BLaER1 treated with 17β-estradiol and CSF1 and Interleukin-3, amounts not matched to agents 10 nM and 100 nM (cell line): Measurements from ENCODE around the gene SCD5.

Experiments
- H3K27ac ChIP-seq, 11 experiments: shearing (Covaris generic); formaldehyde crosslinking; 2 replicates each; pipeline ENCODE4 v1.8.1; 2022
- H3K27me3 ChIP-seq, 11 experiments: shearing (Covaris generic); formaldehyde crosslinking; 2 replicates each; pipeline ENCODE4 v1.8.1; 2022
- H3K36me3 ChIP-seq, 11 experiments: shearing (Covaris generic); formaldehyde crosslinking; 2 replicates each; pipeline ENCODE4 v1.8.1; 2022
- H3K4me1 ChIP-seq, 10 experiments: shearing (Covaris generic); formaldehyde crosslinking; 2 replicates each; pipeline ENCODE4 v1.8.1; 2022
- H3K4me2 ChIP-seq, 11 experiments: shearing (Covaris generic); formaldehyde crosslinking; 2 replicates each; pipeline ENCODE4 v1.8.1; 2022
- H3K4me3 ChIP-seq, 10 experiments: shearing (Covaris generic); formaldehyde crosslinking; 2 replicates each; pipeline ENCODE4 v1.8.1; 2022
- H3K9ac ChIP-seq, 11 experiments: shearing (Covaris generic); formaldehyde crosslinking; 2 replicates each; pipeline ENCODE4 v1.8.1; 2022
- H3K9me3 ChIP-seq, 11 experiments: shearing (Covaris generic); formaldehyde crosslinking; replicated peaks in 1 of 11; 2 replicates each; pipeline ENCODE4 v1.8.1; 2022
- H4K20me1 ChIP-seq, 11 experiments: shearing (Covaris generic); formaldehyde crosslinking; 2 replicates each; pipeline ENCODE4 v1.8.1; 2022
- Cebpa-rat ChIP-seq, 11 experiments: shearing (Covaris generic); IDR thresholded peaks; 2 replicates each; pipeline ENCODE4 v1.8.1; 2022

SCD5 gene

DNA sequence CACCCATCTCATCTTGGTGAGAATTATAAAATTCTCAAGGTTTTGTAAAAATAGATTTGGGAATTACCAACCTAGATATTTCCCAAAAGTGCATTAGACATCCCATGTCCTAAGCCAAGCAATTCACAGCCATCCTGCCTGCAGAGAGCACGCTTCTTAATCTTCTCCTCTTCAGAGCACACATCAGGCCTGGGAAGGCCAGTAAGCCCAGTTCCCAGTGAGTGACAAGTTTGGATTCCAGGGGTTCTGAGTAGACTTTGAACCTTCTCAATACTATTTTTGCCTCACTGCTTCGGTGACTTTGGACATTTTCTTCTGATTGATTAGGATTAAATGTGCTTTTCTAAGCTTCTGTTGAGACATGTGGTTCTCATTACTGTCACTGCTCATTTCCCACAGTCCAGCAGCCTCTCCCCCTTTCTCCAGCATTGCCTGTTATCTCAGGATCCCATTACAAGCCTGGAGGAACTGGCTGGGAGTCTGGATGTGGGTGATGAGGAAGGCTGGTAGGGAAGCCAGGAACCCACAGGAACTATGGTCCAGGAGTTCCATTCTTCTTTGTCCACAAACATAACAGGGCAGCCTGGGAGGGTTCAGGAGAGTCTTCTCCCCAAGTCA is 180.4 kb downstream of the SCD5 start:
- no peak overlapping the region for H3K27ac ChIP-seq
- peak overlapping the region in 8 of 11 experiments; percentile 6 to 37 (median 17); a peak in 7 of 22 replicates for H3K4me2 ChIP-seq
- no peaks in the 10 kb centered on the region for H4K20me1 ChIP-seq
- H3K9me3 ChIP-seq: peaks cover 0 to 6% (median 5%) of the 10 kb centered on the region in 11 experiments; a peak in 6 of 22 replicates
- no peaks in the 10 kb centered on the region for H3K27me3 ChIP-seq
- H3K36me3 ChIP-seq: no peaks in the 10 kb centered on the region
- no peak overlapping the region for H3K4me3 ChIP-seq
- TF ChIP-seq Cebpa-rat (IDR thresholded peaks at IDR 0.05): no peak
- peaks cover 0 to 10% (median 6%) of the 10 kb centered on the region in 10 experiments; a peak in 8 of 20 replicates for H3K4me1 ChIP-seq
- no peak overlapping the region for H3K9ac ChIP-seq

DNA sequence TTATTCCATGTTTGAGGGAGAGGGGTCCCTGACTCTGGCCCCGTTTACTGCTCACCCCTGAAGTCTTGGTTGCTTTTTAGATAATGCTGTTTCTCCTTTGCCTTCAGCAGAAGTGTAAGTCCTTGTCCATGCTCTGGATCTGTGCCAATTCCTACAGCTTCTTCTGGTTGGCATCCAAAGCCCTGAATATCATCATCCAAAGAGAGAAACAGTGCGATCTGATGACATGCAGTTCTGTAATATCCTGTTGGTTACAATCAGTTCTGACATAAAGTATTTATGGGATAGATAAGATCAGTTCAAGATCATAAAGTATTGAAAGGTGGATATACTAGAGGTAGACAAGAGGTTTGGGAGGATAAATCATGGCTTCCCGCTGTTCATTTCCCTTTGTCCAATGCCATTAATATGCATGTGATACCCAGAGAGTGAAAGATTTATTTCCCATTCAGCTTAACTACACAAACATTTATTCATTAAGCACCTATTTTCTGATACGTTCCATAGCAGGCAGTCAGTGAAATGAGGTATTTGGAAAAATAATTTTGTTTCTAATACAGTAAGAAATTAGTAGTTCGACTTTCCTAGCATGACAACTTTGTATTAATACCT is 183.7 kb downstream of the SCD5 start:
- no peak for TF ChIP-seq Cebpa-rat (IDR thresholded peaks at IDR 0.05)
- Histone ChIP-seq H3K27me3 (no peaks in the 10 kb centered on the region), H3K4me1 (peaks cover 0 to 6% (median 4%) of the 10 kb centered on the region in 10 experiments; a peak in 6 of 20 replicates), H3K9me3 (no peaks in the 10 kb centered on the region), H3K9ac (no peak overlapping the region), H3K4me3 (no peak overlapping the region), H3K36me3 (no peaks in the 10 kb centered on the region), H4K20me1 (no peaks in the 10 kb centered on the region), H3K4me2 (no peak overlapping the region), H3K27ac (no peak overlapping the region)

DNA sequence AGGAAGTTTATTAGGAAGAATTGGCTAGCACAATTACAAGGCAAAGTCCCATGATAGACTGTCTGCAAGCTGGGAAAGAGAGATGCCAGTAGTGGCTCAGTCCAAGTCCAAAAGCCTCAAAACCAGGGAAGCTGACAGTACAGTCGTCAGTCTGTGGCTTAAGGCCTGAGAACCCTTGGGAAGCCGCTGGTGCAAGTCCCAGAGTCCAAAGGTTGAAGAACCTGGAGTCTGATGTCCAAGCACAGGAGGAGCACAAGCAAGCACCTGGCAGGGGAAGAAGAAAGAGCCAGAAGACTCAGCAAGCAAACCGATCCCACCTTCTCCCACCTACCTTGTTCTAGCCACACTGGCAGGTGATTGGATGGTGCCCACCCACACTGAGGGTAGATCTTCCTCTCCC is 185.5 kb downstream of the SCD5 start:
- Histone ChIP-seq H3K27me3 (no peaks in the 10 kb centered on the region), H3K4me3 (no peak overlapping the region), H3K9ac (no peak overlapping the region), H3K36me3 (no peaks in the 10 kb centered on the region), H3K9me3 (no peaks in the 10 kb centered on the region), H3K4me2 (no peak overlapping the region), H3K4me1 (peaks cover 0 to under 1% (median 0%) of the 10 kb centered on the region in 10 experiments; a peak in 2 of 20 replicates), H4K20me1 (no peaks in the 10 kb centered on the region), H3K27ac (no peak overlapping the region)
- TF ChIP-seq Cebpa-rat (IDR thresholded peaks at IDR 0.05): no peak

DNA sequence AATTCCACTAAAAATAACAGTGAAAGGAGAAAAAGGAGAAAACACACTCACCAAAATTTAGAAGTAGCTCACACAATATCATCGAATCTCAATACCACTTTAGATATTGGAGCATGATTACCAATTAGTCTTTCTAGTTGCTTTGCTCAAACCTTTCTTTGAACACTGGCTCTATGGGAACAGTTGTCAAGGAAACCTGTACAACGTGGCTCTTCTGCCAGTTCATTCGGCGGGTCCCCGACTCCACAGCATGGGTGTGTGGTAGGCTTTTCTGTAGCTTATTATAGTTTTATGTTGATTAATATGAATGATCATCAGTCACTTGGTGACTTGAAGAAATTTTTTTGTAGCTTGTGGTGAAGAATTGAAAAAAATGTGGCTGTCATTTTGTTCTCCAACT is 186.6 kb downstream of the SCD5 start:
- H3K4me3 ChIP-seq: no peak overlapping the region
- H3K9me3 ChIP-seq: no peaks in the 10 kb centered on the region
- H4K20me1 ChIP-seq: no peaks in the 10 kb centered on the region
- H3K4me2 ChIP-seq: no peak overlapping the region
- TF ChIP-seq Cebpa-rat (IDR thresholded peaks at IDR 0.05): no peak
- no peaks in the 10 kb centered on the region for H3K27me3 ChIP-seq
- no peaks in the 10 kb centered on the region for H3K36me3 ChIP-seq
- H3K4me1 ChIP-seq: no peaks in the 10 kb centered on the region
- H3K9ac ChIP-seq: no peak overlapping the region
- no peak overlapping the region for H3K27ac ChIP-seq

DNA sequence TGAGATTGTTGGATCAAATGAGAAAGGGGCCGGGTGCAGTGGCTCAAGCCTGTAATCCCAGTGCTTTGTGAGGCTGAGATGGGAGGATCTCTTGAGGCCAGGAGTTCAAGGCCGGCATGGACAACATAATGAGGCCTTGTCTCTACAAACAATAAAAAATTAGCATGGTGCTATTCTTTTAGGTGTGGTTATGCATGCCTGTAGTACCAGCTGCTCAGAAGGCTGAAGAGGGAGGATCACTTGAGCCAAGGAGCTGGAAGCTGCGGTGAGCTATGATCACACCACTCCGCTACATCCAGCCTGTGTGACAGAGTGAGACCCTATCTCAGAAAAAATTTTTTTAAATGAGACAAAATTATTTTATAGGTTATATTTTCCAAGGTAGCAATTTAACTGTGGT is 187.1 kb downstream of the SCD5 start:
- H3K4me3 ChIP-seq: no peak overlapping the region
- H4K20me1 ChIP-seq: no peaks in the 10 kb centered on the region
- no peak overlapping the region for H3K27ac ChIP-seq
- H3K4me2 ChIP-seq: no peak overlapping the region
- no peak overlapping the region for H3K9ac ChIP-seq
- H3K27me3 ChIP-seq: no peaks in the 10 kb centered on the region
- H3K4me1 ChIP-seq: no peaks in the 10 kb centered on the region
- peaks cover 0 to 3% (median 0%) of the 10 kb centered on the region in 11 experiments; a peak in 1 of 22 replicates for H3K9me3 ChIP-seq
- no peak for TF ChIP-seq Cebpa-rat (IDR thresholded peaks at IDR 0.05)
- H3K36me3 ChIP-seq: no peaks in the 10 kb centered on the region

DNA sequence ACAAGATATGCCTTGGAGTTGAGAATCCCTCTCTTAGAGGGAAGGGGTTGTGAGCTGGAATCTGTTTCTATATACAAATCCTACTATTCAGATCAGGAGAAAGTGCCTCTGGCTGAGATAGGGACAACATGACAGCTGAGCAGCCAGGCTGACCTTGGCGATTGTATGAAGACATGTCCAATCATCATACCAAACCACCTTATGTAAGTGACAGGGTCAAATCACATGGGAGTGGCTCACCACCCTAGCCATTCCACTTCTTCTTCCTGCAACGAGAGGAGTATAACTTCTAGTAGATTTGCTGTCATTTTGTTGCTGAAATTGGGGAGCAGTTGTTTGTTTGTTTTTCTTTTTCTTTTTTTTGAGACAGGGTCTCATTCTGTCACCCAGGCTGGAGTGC is 188.6 kb downstream of the SCD5 start:
- no peaks in the 10 kb centered on the region for H3K27me3 ChIP-seq
- no peak overlapping the region for H3K4me3 ChIP-seq
- no peak overlapping the region for H3K27ac ChIP-seq
- no peak overlapping the region for H3K9ac ChIP-seq
- H3K36me3 ChIP-seq: no peaks in the 10 kb centered on the region
- no peaks in the 10 kb centered on the region for H4K20me1 ChIP-seq
- no peaks in the 10 kb centered on the region for H3K4me1 ChIP-seq
- TF ChIP-seq Cebpa-rat (IDR thresholded peaks at IDR 0.05): no peak
- H3K9me3 ChIP-seq: peaks cover 0 to 4% (median 0%) of the 10 kb centered on the region in 11 experiments; a peak in 1 of 22 replicates
- no peak overlapping the region for H3K4me2 ChIP-seq

DNA sequence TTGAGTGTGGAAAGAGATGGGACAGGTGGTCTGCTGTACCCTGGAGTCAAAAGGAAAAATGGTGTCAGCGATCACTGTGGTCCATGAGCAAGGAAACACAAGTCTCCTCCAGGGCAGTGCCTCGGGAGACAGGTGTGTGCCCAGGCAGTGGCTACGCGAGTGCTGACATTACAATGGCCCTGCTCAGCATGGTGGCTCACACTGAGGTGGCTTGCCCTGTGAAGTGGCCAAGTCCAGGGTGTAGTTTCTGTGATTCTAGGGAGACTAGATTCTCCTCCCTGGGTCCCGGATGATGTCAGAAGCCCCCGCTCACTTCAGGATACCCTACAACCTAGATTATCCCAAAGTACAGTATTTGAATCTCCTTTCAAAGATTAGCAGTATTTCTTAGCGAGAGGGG is 192.0 kb downstream of the SCD5 start:
- no peaks in the 10 kb centered on the region for H4K20me1 ChIP-seq
- no peak overlapping the region for H3K4me2 ChIP-seq
- H3K4me3 ChIP-seq: no peak overlapping the region
- no peaks in the 10 kb centered on the region for H3K4me1 ChIP-seq
- H3K27me3 ChIP-seq: no peaks in the 10 kb centered on the region
- H3K27ac ChIP-seq: no peak overlapping the region
- H3K36me3 ChIP-seq: no peaks in the 10 kb centered on the region
- no peak overlapping the region for H3K9ac ChIP-seq
- peaks cover 0 to 4% (median 0%) of the 10 kb centered on the region in 11 experiments; a peak in 1 of 22 replicates for H3K9me3 ChIP-seq
- no peak for TF ChIP-seq Cebpa-rat (IDR thresholded peaks at IDR 0.05)

DNA sequence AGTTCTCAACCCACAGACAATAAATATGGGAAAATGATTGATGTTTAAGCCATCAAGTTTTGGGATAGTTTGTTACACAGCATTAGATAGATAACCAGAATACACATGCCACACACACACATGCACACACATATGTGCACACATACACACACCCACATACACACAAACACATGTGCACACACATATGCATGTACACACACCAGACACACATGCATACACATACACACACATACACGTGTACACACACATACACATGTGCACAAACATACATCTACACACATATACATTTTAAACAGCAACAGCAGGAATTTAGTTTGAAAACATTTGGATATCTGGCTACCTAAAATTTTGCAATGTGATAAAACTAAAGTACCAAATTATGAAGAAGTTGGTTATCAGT is 194.1 kb downstream of the SCD5 start:
- no peak overlapping the region for H3K9ac ChIP-seq
- H4K20me1 ChIP-seq: no peaks in the 10 kb centered on the region
- H3K4me2 ChIP-seq: no peak overlapping the region
- H3K36me3 ChIP-seq: no peaks in the 10 kb centered on the region
- H3K4me1 ChIP-seq: no peaks in the 10 kb centered on the region
- no peak overlapping the region for H3K4me3 ChIP-seq
- no peak overlapping the region for H3K27ac ChIP-seq
- peaks cover 0 to 4% (median 0%) of the 10 kb centered on the region in 11 experiments; a peak in 1 of 22 replicates for H3K9me3 ChIP-seq
- no peaks in the 10 kb centered on the region for H3K27me3 ChIP-seq
- TF ChIP-seq Cebpa-rat (IDR thresholded peaks at IDR 0.05): no peak

DNA sequence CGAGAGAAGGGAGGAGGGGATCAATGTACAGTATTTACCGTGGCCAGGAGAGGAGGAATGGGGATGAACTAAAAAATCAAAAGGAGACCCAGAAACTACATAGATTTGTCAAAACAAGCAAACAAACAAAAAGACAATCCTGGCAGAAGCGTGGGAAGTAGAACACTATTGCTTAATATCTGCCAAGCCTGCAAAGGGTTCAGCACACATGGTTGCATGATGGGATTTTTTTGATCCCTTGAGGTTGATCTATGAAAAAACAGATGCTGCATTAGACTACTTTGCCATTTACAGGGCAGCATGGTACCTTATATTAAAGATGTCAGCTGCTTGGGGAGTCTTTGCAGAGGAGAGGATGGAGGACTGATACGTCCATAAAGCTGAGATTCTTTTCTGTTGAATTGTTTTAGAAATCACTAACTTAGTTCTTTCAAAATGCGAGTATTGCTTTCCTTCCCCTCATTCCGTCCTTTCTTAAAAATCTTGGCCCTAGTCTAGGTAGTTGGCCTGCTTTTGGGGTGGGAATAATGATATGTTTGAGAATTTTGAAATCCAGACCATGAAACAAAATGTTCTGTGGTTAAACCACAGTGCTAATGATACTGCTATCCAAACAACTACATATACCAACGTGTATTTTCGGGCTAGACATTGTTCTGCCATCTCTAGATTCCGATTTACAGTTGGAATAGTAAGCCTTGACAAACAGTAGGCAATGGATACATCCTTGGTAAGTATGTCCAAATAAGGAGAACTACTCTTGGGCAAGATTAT is 197.2 kb downstream of the SCD5 start:
- TF ChIP-seq Cebpa-rat (IDR thresholded peaks at IDR 0.05): no peak
- no peaks in the 10 kb centered on the region for H3K4me1 ChIP-seq

More for the DNA sequence above, 197.2 kb downstream of the SCD5 start:
- Histone ChIP-seq H3K4me3 (no peak overlapping the region), H4K20me1 (no peaks in the 10 kb centered on the region), H3K4me2 (no peak overlapping the region), H3K36me3 (no peaks in the 10 kb centered on the region), H3K9me3 (peaks cover 0 to under 1% (median 0%) of the 10 kb centered on the region in 11 experiments; a peak in 1 of 22 replicates), H3K9ac (no peak overlapping the region), H3K27me3 (no peaks in the 10 kb centered on the region), H3K27ac (no peak overlapping the region)
